Esophagus muscularis mucosa (tissue), 4 donors: ENCODE results near the gene CD24.

Experiments used
- EP300 ChIP-seq: sonication (generic); formaldehyde crosslinking; IDR thresholded peaks from one replicate; pipeline ENCODE4 v1.6.1; 2017; ENCODE audit warnings: antibody characterized with exemption
- POLR2A ChIP-seq: fragments of 450-650 bp; IDR thresholded peaks from one replicate; pipeline ENCODE4 v1.6.1; 2017; ENCODE audit warnings: antibody characterized with exemption, moderate library complexity, mild to moderate bottlenecking, low read depth
- POLR2AphosphoS5 ChIP-seq, 2 donors: sonication (generic); formaldehyde crosslinking; IDR thresholded peaks; one replicate each; pipeline ENCODE4 v1.6.1; 2017; ENCODE audit warnings: antibody characterized with exemption in 2 of 2
- TF ChIP-seq, protein P1 (sequence below), 3 experiments: fragments of 200-600 bp in 2 of 3; fragments of 450-650 bp in 1 of 3; sonication (generic) in 2 of 3; IDR thresholded peaks; one replicate each; pipeline ENCODE4 v1.5.1; 2017 to 2019; ENCODE audit warnings: antibody characterized with exemption in 3 of 3, mild to moderate bottlenecking in 2 of 3, moderate library complexity in 1 of 3

- TF ChIP-seq POLR2AphosphoS5 (IDR thresholded peaks at IDR 0.05), result no peak
- TF ChIP-seq, protein P1, sequence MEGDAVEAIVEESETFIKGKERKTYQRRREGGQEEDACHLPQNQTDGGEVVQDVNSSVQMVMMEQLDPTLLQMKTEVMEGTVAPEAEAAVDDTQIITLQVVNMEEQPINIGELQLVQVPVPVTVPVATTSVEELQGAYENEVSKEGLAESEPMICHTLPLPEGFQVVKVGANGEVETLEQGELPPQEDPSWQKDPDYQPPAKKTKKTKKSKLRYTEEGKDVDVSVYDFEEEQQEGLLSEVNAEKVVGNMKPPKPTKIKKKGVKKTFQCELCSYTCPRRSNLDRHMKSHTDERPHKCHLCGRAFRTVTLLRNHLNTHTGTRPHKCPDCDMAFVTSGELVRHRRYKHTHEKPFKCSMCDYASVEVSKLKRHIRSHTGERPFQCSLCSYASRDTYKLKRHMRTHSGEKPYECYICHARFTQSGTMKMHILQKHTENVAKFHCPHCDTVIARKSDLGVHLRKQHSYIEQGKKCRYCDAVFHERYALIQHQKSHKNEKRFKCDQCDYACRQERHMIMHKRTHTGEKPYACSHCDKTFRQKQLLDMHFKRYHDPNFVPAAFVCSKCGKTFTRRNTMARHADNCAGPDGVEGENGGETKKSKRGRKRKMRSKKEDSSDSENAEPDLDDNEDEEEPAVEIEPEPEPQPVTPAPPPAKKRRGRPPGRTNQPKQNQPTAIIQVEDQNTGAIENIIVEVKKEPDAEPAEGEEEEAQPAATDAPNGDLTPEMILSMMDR (IDR thresholded peaks at IDR 0.05), result no peak
- TF ChIP-seq POLR2A, result no peak
- no peak for TF ChIP-seq EP300
Measured at GRCh38 chr6:106925948-106926347, 48.6 kb downstream of the CD24 start.
